Keratinocyte (primary cell): ENCODE results near the gene DMD. TPM values are rescaled to one million over a fixed set of nuclear protein-coding genes. Genes with fewer than 3 reads are reported as not detected.

Experiments used
- DNase-seq: peaks from one replicate; pipeline ENCODE4 v3.0.0-alpha.2; 2011; ENCODE audit warnings: low read depth, missing footprints, low spot score
- FAIRE-seq: peaks from 2 replicates; lab custom pipeline; 2011; peaks lifted over from hg19 to GRCh38; lab: Jason Lieb, UNC
- H2AFZ ChIP-seq: 2 replicates; pipeline ENCODE4 v1.6.0; 2012; ENCODE audit warnings: low read length, control low read depth, inconsistent platforms; ENCODE audit not compliant: control insufficient read depth
- H3K27ac ChIP-seq: 2 replicates; pipeline ENCODE4 v1.5.1; 2011; ENCODE audit warnings: low read length; ENCODE audit not compliant: control insufficient read depth, insufficient read depth
- H3K27me3 ChIP-seq: 3 replicates; pipeline ENCODE4 v1.6.0; 2011; ENCODE audit warnings: low read length; ENCODE audit not compliant: control insufficient read depth, insufficient read depth; ENCODE audit errors: extremely low read depth
- H3K36me3 ChIP-seq, 2 experiments: 2 replicates in 1 of 2; 3 replicates in 1 of 2; pipeline ENCODE4 v1.5.1; 2011; ENCODE audit warnings: low read length in 2 of 2, mild to moderate bottlenecking in 1 of 2; ENCODE audit not compliant: control insufficient read depth in 2 of 2, insufficient read depth in 2 of 2; ENCODE audit errors: extremely low read depth in 1 of 2
- H3K4me1 ChIP-seq: 3 replicates; pipeline ENCODE4 v1.5.1; 2011; ENCODE audit warnings: low read length; ENCODE audit not compliant: control insufficient read depth, insufficient read depth; ENCODE audit errors: extremely low read depth
- H3K4me2 ChIP-seq: 3 replicates; pipeline ENCODE4 v1.6.0; 2011; ENCODE audit warnings: low read depth, low read length; ENCODE audit not compliant: control insufficient read depth, insufficient read depth; ENCODE audit errors: extremely low read depth
- H3K4me3 ChIP-seq, 3 experiments: fragments of 200-600 bp in 1 of 3; sonication (generic) in 1 of 3; 2 replicates in 2 of 3; 3 replicates in 1 of 3; pipeline ENCODE4 v1.5.1; 2011 to 2016; ENCODE audit warnings: low read length in 3 of 3, mild to moderate bottlenecking in 3 of 3, control low read depth in 2 of 3, inconsistent platforms in 1 of 3, low read depth in 1 of 3, mixed read lengths in 1 of 3, mixed run types in 1 of 3, moderate library complexity in 1 of 3; ENCODE audit not compliant: control insufficient read depth in 2 of 3, insufficient read depth in 2 of 3; ENCODE audit errors: extremely low read depth in 1 of 3
- H3K79me2 ChIP-seq: 2 replicates; pipeline ENCODE4 v1.6.0; 2012; ENCODE audit warnings: low read length; ENCODE audit not compliant: control insufficient read depth, insufficient read depth
- H3K9ac ChIP-seq: 3 replicates; pipeline ENCODE4 v1.6.0; 2011; ENCODE audit warnings: low read length; ENCODE audit not compliant: control insufficient read depth, insufficient read depth; ENCODE audit errors: extremely low read depth
- H3K9me1 ChIP-seq: 3 replicates; pipeline ENCODE4 v1.6.0; 2011; ENCODE audit warnings: low read length; ENCODE audit not compliant: control insufficient read depth, insufficient read depth; ENCODE audit errors: extremely low read depth
- H3K9me3 ChIP-seq: 2 replicates; pipeline ENCODE4 v1.5.1; 2012; ENCODE audit warnings: low read depth, low read length; ENCODE audit not compliant: control insufficient read depth
- H4K20me1 ChIP-seq: 3 replicates; pipeline ENCODE4 v1.6.0; 2011; ENCODE audit warnings: low read length; ENCODE audit not compliant: control insufficient read depth, insufficient read depth; ENCODE audit errors: extremely low read depth
- EZH2 ChIP-seq: IDR thresholded peaks from one replicate; pipeline ENCODE4 v1.6.1; 2012; ENCODE audit warnings: inconsistent platforms, mild to moderate bottlenecking, low read length, moderate library complexity
- dilution Hi-C: fragments of 300-500 bp; cut with MboI; formaldehyde crosslinking; loops from one replicate; pipeline ENCODE4 v1.7.0; 2020; ENCODE audit warnings: low sequenced_read_pairs; ENCODE audit not compliant: extremely low pct_ligation_motif_present
- polyA plus RNA-seq, 5 experiments: library from polyadenylated mRNA; depleted of rRNA in 3 of 5; stranded (reverse) in 3 of 5; stranded (forward) in 1 of 5; unstranded in 1 of 5; fragments of >200 nt; gene quantifications; 1 replicate in 1 of 5; 2 replicates in 3 of 5; 3 replicates in 1 of 5; pipeline versions ENCODE4 v1.2.1 to v1.2.3, GENCODE V29; 2011 to 2012; ENCODE audit warnings: missing spikeins in 2 of 5, low read depth in 1 of 5, low replicate concordance in 1 of 5
- TF ChIP-seq, protein P1 (sequence below), 3 experiments: IDR thresholded peaks in 1 of 3; conservative IDR thresholded peaks in 1 of 3; optimal IDR thresholded peaks in 1 of 3; 2 replicates in 2 of 3; 3 replicates in 1 of 3; pipeline versions ENCODE3 to v1.5.1; 2011; ENCODE audit warnings: low read length in 3 of 3, mild to moderate bottlenecking in 3 of 3, moderate library complexity in 2 of 3, control low read depth in 1 of 3, inconsistent platforms in 1 of 3; ENCODE audit not compliant: insufficient read depth in 2 of 3; ENCODE audit errors: extremely low read depth in 1 of 3

Gene DMD
- polyA plus RNA-seq, 1 donor (not counting 4 experiments of a cell fraction or from before 2014, with no cell fraction given), result 8.9 TPM

DNA sequence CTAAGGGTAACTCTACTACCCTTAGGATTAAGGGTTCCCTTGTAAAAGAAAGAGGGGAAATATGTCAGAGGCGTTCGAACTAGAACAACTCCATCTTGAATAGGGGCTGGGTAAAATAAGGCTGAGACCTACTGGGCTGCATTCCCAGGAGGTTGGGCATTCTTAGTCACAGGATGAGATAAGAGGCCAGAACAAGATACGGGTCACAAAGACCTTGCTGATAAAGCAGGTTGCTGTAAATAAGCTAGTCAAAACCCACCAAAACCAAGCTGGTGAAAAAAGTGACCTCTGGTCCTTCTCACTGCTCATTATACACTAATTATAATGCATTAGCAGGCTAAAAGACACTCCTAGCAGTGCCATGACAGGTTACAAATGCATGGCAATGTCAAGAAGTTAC lies 922.0 kb downstream of the DMD start:
- H3K4me1 ChIP-seq, result no peaks in the 10 kb centered on the region
- H3K9me3 ChIP-seq, result no peaks in the 10 kb centered on the region
- H3K9me1 ChIP-seq, result no peaks in the 10 kb centered on the region
- no peak overlapping the region for H3K4me2 ChIP-seq
- no peak overlapping the region for H3K9ac ChIP-seq
- H3K27me3 ChIP-seq, result no peaks in the 10 kb centered on the region
- no peak overlapping the region for H3K4me3 ChIP-seq
- dilution Hi-C loops, result no loop called here
- no peaks in the 10 kb centered on the region for H3K79me2 ChIP-seq
- FAIRE-seq, result no peak
- TF ChIP-seq, protein P1, sequence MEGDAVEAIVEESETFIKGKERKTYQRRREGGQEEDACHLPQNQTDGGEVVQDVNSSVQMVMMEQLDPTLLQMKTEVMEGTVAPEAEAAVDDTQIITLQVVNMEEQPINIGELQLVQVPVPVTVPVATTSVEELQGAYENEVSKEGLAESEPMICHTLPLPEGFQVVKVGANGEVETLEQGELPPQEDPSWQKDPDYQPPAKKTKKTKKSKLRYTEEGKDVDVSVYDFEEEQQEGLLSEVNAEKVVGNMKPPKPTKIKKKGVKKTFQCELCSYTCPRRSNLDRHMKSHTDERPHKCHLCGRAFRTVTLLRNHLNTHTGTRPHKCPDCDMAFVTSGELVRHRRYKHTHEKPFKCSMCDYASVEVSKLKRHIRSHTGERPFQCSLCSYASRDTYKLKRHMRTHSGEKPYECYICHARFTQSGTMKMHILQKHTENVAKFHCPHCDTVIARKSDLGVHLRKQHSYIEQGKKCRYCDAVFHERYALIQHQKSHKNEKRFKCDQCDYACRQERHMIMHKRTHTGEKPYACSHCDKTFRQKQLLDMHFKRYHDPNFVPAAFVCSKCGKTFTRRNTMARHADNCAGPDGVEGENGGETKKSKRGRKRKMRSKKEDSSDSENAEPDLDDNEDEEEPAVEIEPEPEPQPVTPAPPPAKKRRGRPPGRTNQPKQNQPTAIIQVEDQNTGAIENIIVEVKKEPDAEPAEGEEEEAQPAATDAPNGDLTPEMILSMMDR (optimal IDR thresholded peaks at IDR 0.05 in 1 of 3, IDR thresholded peaks at IDR 0.05 in 1 of 3, conservative IDR thresholded peaks at IDR 0.05 in 1 of 3; ENCODE audit: extremely low read depth in 1 of 3, insufficient read depth in 2 of 3, low read length in 3 of 3), result no peak
- TF ChIP-seq EZH2, result no peak
- H3K36me3 ChIP-seq, result no peaks in the 10 kb centered on the region
- no peak overlapping the region for H3K27ac ChIP-seq
- no peaks in the 10 kb centered on the region for H4K20me1 ChIP-seq
- H2AFZ ChIP-seq, result no peak overlapping the region
- no peak for DNase-seq

DNA sequence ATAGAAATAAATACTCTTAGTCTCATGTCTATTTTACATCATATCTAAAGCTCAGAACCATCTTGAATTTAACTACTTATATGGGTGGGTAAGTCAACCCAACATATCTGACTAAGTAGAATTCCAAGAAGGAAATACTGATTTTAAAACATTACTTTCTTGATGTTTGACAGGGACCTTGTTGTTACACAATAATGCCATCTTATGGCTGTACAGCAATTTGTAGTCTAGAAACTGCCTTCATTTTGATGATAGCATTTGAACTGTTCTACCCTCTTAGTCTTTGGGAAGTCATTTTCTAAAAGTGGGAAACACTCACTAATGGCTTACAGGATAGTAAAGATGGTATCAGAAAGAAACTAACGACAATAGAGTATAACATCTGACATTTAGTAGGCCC lies 929.5 kb downstream of the DMD start:
- H4K20me1 ChIP-seq, result no peaks in the 10 kb centered on the region
- no peak overlapping the region for H3K9ac ChIP-seq
- H3K4me3 ChIP-seq, result no peak overlapping the region
- no peak overlapping the region for H3K27ac ChIP-seq
- H3K9me3 ChIP-seq, result no peaks in the 10 kb centered on the region
- H3K27me3 ChIP-seq, result no peaks in the 10 kb centered on the region
- no peaks in the 10 kb centered on the region for H3K9me1 ChIP-seq
- FAIRE-seq (no peak), DNase-seq (no peak)
- dilution Hi-C loops, result no loop called here
- no peak overlapping the region for H3K4me2 ChIP-seq
- no peak overlapping the region for H2AFZ ChIP-seq
- H3K36me3 ChIP-seq, result no peaks in the 10 kb centered on the region
- TF ChIP-seq, protein P1 (optimal IDR thresholded peaks at IDR 0.05 in 1 of 3, IDR thresholded peaks at IDR 0.05 in 1 of 3, conservative IDR thresholded peaks at IDR 0.05 in 1 of 3; ENCODE audit: extremely low read depth in 1 of 3, insufficient read depth in 2 of 3, low read length in 3 of 3), result no peak
- no peak for TF ChIP-seq EZH2
- H3K79me2 ChIP-seq, result no peaks in the 10 kb centered on the region
- H3K4me1 ChIP-seq, result no peaks in the 10 kb centered on the region
